Coronary artery (tissue), 2 donors: Measurements from ENCODE around the gene VCAM1.

ENCODE experiments used
- DNase-seq: peaks from one replicate; pipeline ENCODE4 v3.0.0-alpha.2; 2017; ENCODE audit warnings: low spot score
- H3K27ac ChIP-seq, 2 donors: fragments of 200-600 bp; sonication (generic); one replicate each; pipeline ENCODE4 v1.5.1; 2016 to 2019
- H3K4me3 ChIP-seq: fragments of 200-600 bp; sonication (generic); 2 replicates; pipeline ENCODE4 v1.5.1; 2016; ENCODE audit warnings: mild to moderate bottlenecking, moderate library complexity
- TF ChIP-seq, protein P1 (sequence below): fragments of 200-600 bp; sonication (generic); IDR thresholded peaks from one replicate; pipeline ENCODE4 v1.5.1; 2019; ENCODE audit warnings: antibody characterized with exemption

Gene VCAM1

GRCh38 chr1:100722221-100722620, 2.7 kb downstream of the VCAM1 start:
- no peak overlapping the region for H3K27ac ChIP-seq
- TF ChIP-seq, protein P1, sequence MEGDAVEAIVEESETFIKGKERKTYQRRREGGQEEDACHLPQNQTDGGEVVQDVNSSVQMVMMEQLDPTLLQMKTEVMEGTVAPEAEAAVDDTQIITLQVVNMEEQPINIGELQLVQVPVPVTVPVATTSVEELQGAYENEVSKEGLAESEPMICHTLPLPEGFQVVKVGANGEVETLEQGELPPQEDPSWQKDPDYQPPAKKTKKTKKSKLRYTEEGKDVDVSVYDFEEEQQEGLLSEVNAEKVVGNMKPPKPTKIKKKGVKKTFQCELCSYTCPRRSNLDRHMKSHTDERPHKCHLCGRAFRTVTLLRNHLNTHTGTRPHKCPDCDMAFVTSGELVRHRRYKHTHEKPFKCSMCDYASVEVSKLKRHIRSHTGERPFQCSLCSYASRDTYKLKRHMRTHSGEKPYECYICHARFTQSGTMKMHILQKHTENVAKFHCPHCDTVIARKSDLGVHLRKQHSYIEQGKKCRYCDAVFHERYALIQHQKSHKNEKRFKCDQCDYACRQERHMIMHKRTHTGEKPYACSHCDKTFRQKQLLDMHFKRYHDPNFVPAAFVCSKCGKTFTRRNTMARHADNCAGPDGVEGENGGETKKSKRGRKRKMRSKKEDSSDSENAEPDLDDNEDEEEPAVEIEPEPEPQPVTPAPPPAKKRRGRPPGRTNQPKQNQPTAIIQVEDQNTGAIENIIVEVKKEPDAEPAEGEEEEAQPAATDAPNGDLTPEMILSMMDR = no peak
- peak overlapping the region; percentile 61 for H3K4me3 ChIP-seq
- DNase-seq = no peak

GRCh38 chr1:100724281-100724680, 4.7 kb downstream of the VCAM1 start:
- no peak overlapping the region for H3K4me3 ChIP-seq
- H3K27ac ChIP-seq = no peak overlapping the region
- no peak for DNase-seq
- TF ChIP-seq, protein P1 = no peak

DNA sequence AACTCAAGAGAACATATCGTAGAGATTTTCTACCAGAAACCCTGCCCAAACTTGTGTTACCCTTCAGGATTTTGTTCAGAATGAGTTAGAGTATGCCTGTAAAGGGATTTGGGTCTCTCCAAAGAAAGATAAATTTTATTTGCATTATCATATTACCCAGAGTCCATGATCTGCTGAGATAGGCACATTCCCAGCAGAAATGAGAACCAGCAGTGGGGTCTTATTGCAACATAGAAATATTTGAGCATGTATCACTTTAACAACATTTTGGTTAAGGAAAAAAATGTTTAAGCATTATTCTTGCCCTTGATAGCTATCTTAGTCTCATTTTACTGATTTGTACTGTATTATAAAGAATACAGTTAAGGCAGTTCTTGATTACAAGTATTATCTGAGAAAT, 10.6 kb downstream of the VCAM1 start:
- TF ChIP-seq, protein P1 = no peak
- H3K27ac ChIP-seq = no peak overlapping the region
- DNase-seq = no peak
- no peak overlapping the region for H3K4me3 ChIP-seq

- H3K27ac ChIP-seq = no peak overlapping the region
- TF ChIP-seq, protein P1 = no peak
- DNase-seq = no peak
- H3K4me3 ChIP-seq = no peak overlapping the region
Observed at GRCh38 chr1:100731309-100731708, 11.8 kb downstream of the VCAM1 start.

DNA sequence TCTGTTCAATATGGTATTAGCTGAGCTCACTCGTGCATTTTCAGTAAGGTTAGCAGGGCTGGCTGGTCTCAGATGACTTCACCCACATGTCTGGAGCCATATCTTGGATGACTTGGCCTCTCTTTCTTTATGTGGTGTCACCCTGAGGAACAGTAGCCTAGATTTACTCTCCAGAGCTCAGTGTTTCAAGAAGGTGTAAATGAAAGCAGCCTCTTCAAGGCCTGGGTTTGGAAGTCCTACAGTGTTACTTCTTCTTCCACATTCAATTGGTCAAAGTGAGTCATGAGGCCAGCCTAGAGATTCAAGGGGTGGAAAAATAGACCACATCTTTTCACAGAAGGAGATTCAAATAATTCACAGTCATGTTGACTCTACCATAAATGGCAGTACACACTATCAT, 12.2 kb downstream of the VCAM1 start:
- no peak overlapping the region for H3K4me3 ChIP-seq
- H3K27ac ChIP-seq = no peak overlapping the region
- TF ChIP-seq, protein P1 = no peak
- DNase-seq = no peak

- TF ChIP-seq, protein P1 = no peak
- DNase-seq = no peak
- Histone ChIP-seq H3K4me3 (no peak overlapping the region), H3K27ac (no peak overlapping the region)
Observed at GRCh38 chr1:100734676-100735075, 15.1 kb downstream of the VCAM1 start.

GRCh38 chr1:100735244-100735643, 15.7 kb downstream of the VCAM1 start:
- DNase-seq = no peak
- TF ChIP-seq, protein P1 = no peak
- Histone ChIP-seq H3K4me3 (no peak overlapping the region), H3K27ac (peak overlapping the region in 1 of 2 donors; percentile 1)
